Body of pancreas (tissue), 4 donors: ENCODE results near the gene FAM107B. TPM values are rescaled to one million over a fixed set of nuclear protein-coding genes. Genes with fewer than 3 reads are reported as not detected.
A peak's percentile ranks its signal among the peaks of the same experiment; 100 is the strongest.

Experiments
- ATAC-seq: fragments of 150-250 bp; one replicate; pipeline ENCODE4 v1.9.1; 2016
- DNase-seq, 4 donors: peaks; one replicate each; pipeline ENCODE4 v3.0.0-alpha.2; 2019
- H3K27ac ChIP-seq, 4 donors: fragments of 200-600 bp; sonication (generic); 1 replicate in 3 of 4; 2 replicates in 1 of 4; pipeline versions ENCODE4 v1.5.1 to v1.6.1; 2016 to 2019; ENCODE audit warnings: mild to moderate bottlenecking in 1 of 4, mixed read lengths in 1 of 4, moderate library complexity in 1 of 4
- H3K27me3 ChIP-seq, 2 donors: fragments of 200-600 bp; sonication (generic); one replicate each; pipeline ENCODE4 v1.6.0; 2016; ENCODE audit warnings: mild to moderate bottlenecking in 1 of 2
- H3K36me3 ChIP-seq, 2 donors: fragments of 200-600 bp; sonication (generic); replicated peaks in 1 of 2; 2 replicates each; pipeline ENCODE4 v1.5.1; 2016; ENCODE audit warnings: low read depth in 2 of 2; ENCODE audit not compliant: insufficient read depth in 1 of 2
- H3K4me1 ChIP-seq: fragments of 200-600 bp; sonication (generic); one replicate; pipeline ENCODE4 v1.6.0; 2016
- H3K4me3 ChIP-seq, 2 donors: fragments of 200-600 bp; sonication (generic); 1 replicate in 1 of 2; 2 replicates in 1 of 2; pipeline ENCODE4 v1.5.1; 2016 to 2019
- H3K9me3 ChIP-seq, 3 donors: fragments of 200-600 bp; sonication (generic); 1 replicate in 2 of 3; 2 replicates in 1 of 3; pipeline ENCODE4 v1.5.1; 2016
- CTCF ChIP-seq, 7 experiments: fragments of 450-650 bp in 4 of 7; fragments of 200-600 bp in 3 of 7; sonication (generic) in 3 of 7; IDR thresholded peaks; one replicate each; pipeline ENCODE4 v1.5.1; 2016 to 2019; ENCODE audit warnings: antibody characterized with exemption in 7 of 7
- POLR2A ChIP-seq, 3 donors: fragments of 450-650 bp; IDR thresholded peaks; one replicate each; pipeline ENCODE4 v1.6.1; 2016; ENCODE audit warnings: antibody characterized with exemption in 3 of 3, mild to moderate bottlenecking in 2 of 3
- WGBS, 2 donors: methylation state at CpG; one replicate each; pipeline ENCODE4 v1.1.5; 2017; 5-methylcytosine and 5-hydroxymethylcytosine counted together
- intact Hi-C: fragments of 100-400 bp; cut with DNase I; formaldehyde crosslinking; loops from one replicate; pipeline ENCODE4 v1.15.1; 2023
- total RNA-seq, 2 donors: library from RNA; depleted of rRNA; stranded (reverse); fragments of >200 nt; gene quantifications; one replicate each; pipeline ENCODE4 v1.1.0, GENCODE V29; 2016

Gene FAM107B
- total RNA-seq, 2 donors from 2014 or later = 19.4 to 45.9 TPM

- intact Hi-C loops = no loop called here
- TF ChIP-seq POLR2A (IDR thresholded peaks at IDR 0.05) (no peak), CTCF (IDR thresholded peaks at IDR 0.05) (no peak)
- H3K36me3 ChIP-seq = peaks cover 0 to 3% of the 10 kb centered on the region in 2 donors
- no peak overlapping the region for H3K4me3 ChIP-seq
- DNase-seq (no peak), ATAC-seq (no peak)
- peak overlapping the region; percentile 25 to 52 (median 34) for H3K27ac ChIP-seq
- H3K27me3 ChIP-seq = no peaks in the 10 kb centered on the region
- no peaks in the 10 kb centered on the region for H3K9me3 ChIP-seq
- peaks cover 54% of the 10 kb centered on the region for H3K4me1 ChIP-seq
- WGBS, 2 donors = 69 to 77% methylated on average over 5 of the region's 5 CpGs
Observed at GRCh38 chr10:14540611-14541010, 234.1 kb downstream of the FAM107B start.

DNA sequence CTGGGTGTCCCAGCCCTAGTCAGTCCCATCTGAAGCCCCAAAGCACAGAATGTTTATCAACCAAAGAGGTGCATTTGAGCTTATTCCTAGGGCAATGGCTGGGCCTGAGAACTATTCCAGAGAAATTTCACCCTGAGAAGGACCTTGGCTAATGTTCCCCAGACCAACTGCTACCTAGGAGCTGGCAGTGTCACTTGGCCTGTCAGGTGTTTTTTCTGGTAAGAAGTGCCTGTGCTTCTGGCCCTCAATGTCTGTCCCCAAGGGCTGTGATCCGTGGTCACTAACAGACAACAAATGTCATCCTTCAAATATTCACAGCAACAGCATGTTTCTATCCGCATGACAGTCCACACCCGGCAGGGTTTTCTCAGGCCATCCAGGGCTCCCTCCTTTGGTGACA is 234.6 kb downstream of the FAM107B start:
- H3K4me1 ChIP-seq = peaks cover 49% of the 10 kb centered on the region
- H3K4me3 ChIP-seq = no peak overlapping the region
- intact Hi-C loops = no loop called here
- H3K36me3 ChIP-seq = peaks cover 0 to 3% of the 10 kb centered on the region in 2 donors
- 64 to 67% methylated on average over 3 of the region's 3 CpGs for WGBS, 2 donors
- peak overlapping the region; percentile 25 to 52 (median 34) for H3K27ac ChIP-seq
- no peaks in the 10 kb centered on the region for H3K9me3 ChIP-seq
- TF ChIP-seq CTCF (IDR thresholded peaks at IDR 0.05) (no peak), POLR2A (IDR thresholded peaks at IDR 0.05) (no peak)
- DNase-seq (peak in 2 of 4 donors; percentile 31 to 45), ATAC-seq (no peak)
- H3K27me3 ChIP-seq = no peaks in the 10 kb centered on the region

GRCh38 chr10:14539176-14539575 is 235.5 kb downstream of the FAM107B start:
- no peak for DNase-seq
- H3K9me3 ChIP-seq = no peaks in the 10 kb centered on the region
- peaks cover 54% of the 10 kb centered on the region for H3K4me1 ChIP-seq
- peak overlapping the region in 2 of 4 donors; percentile 25 to 52 for H3K27ac ChIP-seq
- TF ChIP-seq CTCF (IDR thresholded peaks at IDR 0.05) (no peak), POLR2A (IDR thresholded peaks at IDR 0.05) (no peak)
- H3K4me3 ChIP-seq = no peak overlapping the region
- H3K27me3 ChIP-seq = no peaks in the 10 kb centered on the region
- peaks cover 0 to 3% of the 10 kb centered on the region in 2 donors for H3K36me3 ChIP-seq
- no peak for ATAC-seq
- intact Hi-C loops = no loop called here

GRCh38 chr10:14536241-14537213 is 238.2 kb downstream of the FAM107B start:
- TF ChIP-seq CTCF (IDR thresholded peaks at IDR 0.05) (peak in 6 of 7 experiments; percentile 44 to 66 (median 57)), POLR2A (IDR thresholded peaks at IDR 0.05) (no peak)
- no peak for ATAC-seq
- H3K4me3 ChIP-seq = no peak overlapping the region
- peak overlapping the region in 2 of 4 donors; percentile 10 to 30 for H3K27ac ChIP-seq
- peaks cover 62% of the 10 kb centered on the region for H3K4me1 ChIP-seq
- H3K27me3 ChIP-seq = no peaks in the 10 kb centered on the region
- intact Hi-C loops = no loop called here
- no peaks in the 10 kb centered on the region for H3K36me3 ChIP-seq
- peak; percentile 76 to 86 (median 80) for DNase-seq
- 63 to 69% methylated on average over 19 to 21 of the region's 21 CpGs for WGBS, 2 donors
- no peaks in the 10 kb centered on the region for H3K9me3 ChIP-seq
